Mammary epithelial cell (primary cell): ENCODE results near the gene LARGE2.

Source experiments
- CTCF ChIP-seq, 2 donors: IDR thresholded peaks in 1 of 2; conservative IDR thresholded peaks in 1 of 2; 2 replicates each; pipeline ENCODE4 v1.5.1; 2011 to 2012; ENCODE audit warnings: inconsistent platforms in 2 of 2, low read length in 2 of 2, mild to moderate bottlenecking in 2 of 2, control low read depth in 1 of 2, low read depth in 1 of 2; ENCODE audit not compliant: insufficient read depth in 1 of 2; ENCODE audit errors: extremely low read depth in 1 of 2
- EZH2 ChIP-seq: IDR thresholded peaks from 2 replicates; pipeline ENCODE4 v1.6.1; 2012; ENCODE audit warnings: low read length, inconsistent platforms, borderline replicate concordance

GRCh38 chr11:45902452-45903380 is 19.7 kb upstream of the LARGE2 start:
- TF ChIP-seq EZH2 = no peak
- no peak for TF ChIP-seq CTCF (conservative IDR thresholded peaks at IDR 0.05 in 1 of 2, IDR thresholded peaks at IDR 0.05 in 1 of 2; ENCODE audit: extremely low read depth in 1 of 2, insufficient read depth in 1 of 2, low read depth in 1 of 2, low read length in 2 of 2)
